ENCODE data around the gene MRPL58. TPM values are rescaled to one million over a fixed set of nuclear protein-coding genes. Genes with fewer than 3 reads are reported as not detected.

The MRPL58 gene
- total RNA-seq, 1 donor from 2014 or later = 50.6 TPM

DNA sequence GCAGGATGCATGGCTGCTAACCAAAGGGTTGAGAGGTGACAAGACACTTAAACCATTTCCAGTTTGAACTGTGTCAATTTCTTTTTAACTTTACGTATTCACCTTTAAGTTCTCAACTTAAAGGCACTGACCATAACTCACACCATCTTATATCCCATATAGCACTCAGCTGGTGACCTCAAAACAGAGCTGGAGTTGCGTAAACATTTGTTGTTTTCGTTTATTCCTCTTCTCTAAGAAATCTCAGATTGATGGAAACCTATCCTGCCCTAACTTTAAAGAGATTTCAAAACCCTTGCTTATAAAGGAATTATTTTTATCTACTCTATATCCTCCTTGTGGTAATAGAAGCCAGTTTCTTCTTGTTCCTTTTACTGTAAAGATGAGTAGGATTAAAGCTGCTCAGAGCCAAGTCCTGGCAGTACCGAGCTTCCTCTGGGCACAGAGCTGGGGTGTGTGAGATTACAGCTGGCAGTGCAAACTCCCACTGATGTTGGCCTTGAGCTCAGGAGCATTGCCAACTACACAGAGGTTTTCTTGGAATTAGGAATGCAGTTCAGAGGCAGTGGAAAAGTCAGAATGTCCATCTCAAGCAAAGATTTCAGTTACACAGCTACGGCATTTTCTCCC, 35.9 kb downstream of the MRPL58 start:
- peaks cover 27% of the 10 kb centered on the region for H3K36me3 ChIP-seq
- peaks cover 49% of the 10 kb centered on the region for H3K4me1 ChIP-seq
- H3K27ac ChIP-seq (replicated peaks) = peak overlapping the region; percentile 100
- peak overlapping the region; percentile 99 for H3K4me3 ChIP-seq
- TF ChIP-seq, protein P1, sequence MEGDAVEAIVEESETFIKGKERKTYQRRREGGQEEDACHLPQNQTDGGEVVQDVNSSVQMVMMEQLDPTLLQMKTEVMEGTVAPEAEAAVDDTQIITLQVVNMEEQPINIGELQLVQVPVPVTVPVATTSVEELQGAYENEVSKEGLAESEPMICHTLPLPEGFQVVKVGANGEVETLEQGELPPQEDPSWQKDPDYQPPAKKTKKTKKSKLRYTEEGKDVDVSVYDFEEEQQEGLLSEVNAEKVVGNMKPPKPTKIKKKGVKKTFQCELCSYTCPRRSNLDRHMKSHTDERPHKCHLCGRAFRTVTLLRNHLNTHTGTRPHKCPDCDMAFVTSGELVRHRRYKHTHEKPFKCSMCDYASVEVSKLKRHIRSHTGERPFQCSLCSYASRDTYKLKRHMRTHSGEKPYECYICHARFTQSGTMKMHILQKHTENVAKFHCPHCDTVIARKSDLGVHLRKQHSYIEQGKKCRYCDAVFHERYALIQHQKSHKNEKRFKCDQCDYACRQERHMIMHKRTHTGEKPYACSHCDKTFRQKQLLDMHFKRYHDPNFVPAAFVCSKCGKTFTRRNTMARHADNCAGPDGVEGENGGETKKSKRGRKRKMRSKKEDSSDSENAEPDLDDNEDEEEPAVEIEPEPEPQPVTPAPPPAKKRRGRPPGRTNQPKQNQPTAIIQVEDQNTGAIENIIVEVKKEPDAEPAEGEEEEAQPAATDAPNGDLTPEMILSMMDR (IDR thresholded peaks at IDR 0.05; ENCODE audit: borderline replicate concordance) = no peak
- no peak for DNase-seq
- no peaks in the 10 kb centered on the region for H3K27me3 ChIP-seq (ENCODE audit: low read depth)
- H3K9me3 ChIP-seq (replicated peaks) = no peaks in the 10 kb centered on the region
- intact Hi-C loops (cut with micrococcal nuclease) = no loop called here

DNA sequence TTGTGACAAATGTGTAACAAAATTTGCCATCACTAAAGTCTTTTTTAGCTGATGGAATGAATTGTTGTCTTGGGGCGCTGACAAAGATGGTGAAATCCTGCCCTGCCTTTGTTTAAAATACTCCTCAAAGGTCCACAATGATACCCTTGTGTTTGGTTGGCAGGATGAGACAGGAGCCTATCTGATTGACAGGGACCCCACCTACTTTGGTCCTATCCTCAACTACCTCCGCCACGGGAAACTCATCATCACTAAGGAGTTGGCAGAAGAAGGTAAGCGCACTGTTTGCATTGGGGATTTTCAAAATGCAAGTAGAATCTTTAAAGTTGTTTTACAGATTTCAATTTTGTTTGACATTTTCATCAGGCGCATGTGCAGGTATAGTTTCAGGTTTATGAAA, 36.6 kb downstream of the MRPL58 start:
- TF ChIP-seq, protein P1 (IDR thresholded peaks at IDR 0.05; ENCODE audit: borderline replicate concordance) = no peak
- peak overlapping the region; percentile 99 for H3K4me3 ChIP-seq
- DNase-seq = no peak
- no peaks in the 10 kb centered on the region for H3K9me3 ChIP-seq (replicated peaks)
- H3K36me3 ChIP-seq = peaks cover 34% of the 10 kb centered on the region
- intact Hi-C loops (cut with micrococcal nuclease) = no loop called here
- H3K27ac ChIP-seq (replicated peaks) = peak overlapping the region; percentile 100
- H3K4me1 ChIP-seq = peaks cover 48% of the 10 kb centered on the region
- H3K27me3 ChIP-seq (ENCODE audit: low read depth) = no peaks in the 10 kb centered on the region

DNA sequence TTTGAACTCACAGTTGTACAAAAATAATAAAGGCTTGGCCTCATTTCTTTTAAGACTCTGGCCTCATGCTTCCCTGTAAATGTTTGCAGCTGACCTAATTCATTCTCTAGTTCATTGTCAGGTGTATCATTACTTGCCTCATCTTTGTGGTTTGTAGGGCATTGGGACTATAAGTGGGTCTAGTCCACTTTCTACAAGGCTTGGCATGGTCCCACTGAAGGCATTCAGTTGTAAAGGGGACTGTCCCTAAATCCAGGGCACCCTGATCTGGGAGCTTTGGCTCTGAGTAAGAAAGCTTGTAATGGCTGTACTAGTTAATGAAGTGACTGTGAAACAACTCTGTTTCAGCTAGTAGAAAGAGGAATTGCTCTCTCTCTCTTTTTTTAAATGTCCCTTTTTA, 37.2 kb downstream of the MRPL58 start:
- H3K27me3 ChIP-seq (ENCODE audit: low read depth) = no peaks in the 10 kb centered on the region
- no peak overlapping the region for H3K27ac ChIP-seq (replicated peaks)
- no peak for DNase-seq
- TF ChIP-seq, protein P1 (IDR thresholded peaks at IDR 0.05; ENCODE audit: borderline replicate concordance) = no peak
- peaks cover 40% of the 10 kb centered on the region for H3K36me3 ChIP-seq
- H3K4me3 ChIP-seq = no peak overlapping the region
- no peaks in the 10 kb centered on the region for H3K9me3 ChIP-seq (replicated peaks)
- intact Hi-C loops (cut with micrococcal nuclease) = no loop called here
- H3K4me1 ChIP-seq = peaks cover 44% of the 10 kb centered on the region

DNA sequence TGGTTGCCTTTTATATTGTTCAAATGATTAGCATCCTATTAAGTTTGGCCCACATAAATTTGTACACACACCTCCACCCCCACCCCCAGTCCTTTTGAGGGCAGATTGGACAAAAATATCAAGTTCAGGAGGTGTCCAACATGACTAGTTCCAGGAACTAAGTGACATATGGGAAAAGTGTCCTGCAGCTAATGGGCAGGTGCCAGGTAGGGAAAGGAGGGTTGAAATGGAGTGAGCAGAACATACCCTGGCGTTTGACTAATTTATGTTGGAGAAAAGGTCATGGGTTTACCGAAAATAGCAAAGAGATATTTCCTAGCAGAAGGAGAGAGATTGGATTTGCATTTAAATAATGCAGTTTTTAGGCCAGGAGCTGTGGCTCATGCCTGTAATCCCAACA, 39.5 kb downstream of the MRPL58 start:
- H3K4me1 ChIP-seq = peaks cover 26% of the 10 kb centered on the region
- H3K9me3 ChIP-seq (replicated peaks) = no peaks in the 10 kb centered on the region
- TF ChIP-seq, protein P1 (IDR thresholded peaks at IDR 0.05; ENCODE audit: borderline replicate concordance) = no peak
- DNase-seq = no peak
- no peak overlapping the region for H3K27ac ChIP-seq (replicated peaks)
- no peak overlapping the region for H3K4me3 ChIP-seq
- no peaks in the 10 kb centered on the region for H3K27me3 ChIP-seq (ENCODE audit: low read depth)
- peaks cover 61% of the 10 kb centered on the region for H3K36me3 ChIP-seq
- intact Hi-C loops (cut with micrococcal nuclease) = no loop called here

DNA sequence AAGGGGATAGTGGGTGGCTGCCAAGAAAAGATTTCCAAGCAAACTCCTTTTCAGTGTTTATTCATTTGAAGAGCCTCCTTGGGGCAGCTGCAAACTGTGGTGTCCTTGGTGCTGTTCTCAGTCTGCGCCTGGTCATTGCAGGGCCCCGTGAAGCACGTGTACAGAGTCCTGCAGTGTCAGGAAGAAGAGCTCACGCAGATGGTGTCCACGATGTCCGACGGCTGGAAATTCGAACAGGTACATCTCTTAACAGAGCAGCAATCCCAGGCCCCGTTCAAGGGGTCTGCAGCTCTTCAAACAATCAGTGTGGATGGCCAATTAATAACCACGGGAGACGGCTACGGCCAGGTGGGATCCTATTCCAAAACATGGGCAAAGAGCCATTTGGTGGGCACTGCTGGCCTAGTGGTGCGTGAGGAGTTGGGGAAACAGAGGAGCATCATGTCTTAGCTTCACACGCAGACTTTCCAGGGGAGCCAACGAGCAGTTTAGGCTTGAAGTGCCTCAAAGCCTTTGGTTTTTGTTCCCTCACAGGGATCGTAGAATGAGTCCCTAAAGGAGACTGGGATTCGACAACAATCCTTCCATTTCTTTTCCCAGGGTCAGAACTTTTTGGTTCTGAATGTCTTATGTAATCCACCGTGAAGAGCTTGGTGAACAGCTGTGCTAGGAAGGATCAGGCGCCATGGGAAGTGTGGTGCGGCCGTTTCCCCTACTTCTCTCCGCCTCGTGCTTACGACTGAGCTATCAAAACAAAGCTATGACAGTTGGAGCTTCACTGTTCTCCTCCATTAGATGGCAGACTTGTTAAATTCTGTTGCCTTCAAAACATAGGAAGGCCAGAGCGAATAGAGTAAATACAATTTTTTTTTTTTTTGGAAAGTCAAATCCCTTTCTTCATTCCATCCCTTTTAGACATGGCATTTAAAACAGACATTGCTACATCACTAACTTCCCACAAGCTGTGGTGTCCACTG, 47.2 kb downstream of the MRPL58 start:
- Histone ChIP-seq H3K27ac (replicated peaks) (peak overlapping the region; percentile 73), H3K9me3 (replicated peaks) (no peaks in the 10 kb centered on the region), H3K4me1 (peaks cover 14% of the 10 kb centered on the region), H3K27me3 (ENCODE audit: low read depth) (no peaks in the 10 kb centered on the region), H3K36me3 (peaks cover 64% of the 10 kb centered on the region), H3K4me3 (no peak overlapping the region)
- intact Hi-C loops (cut with micrococcal nuclease) = no loop called here
- peak; percentile 36 for DNase-seq
- TF ChIP-seq, protein P1 (IDR thresholded peaks at IDR 0.05; ENCODE audit: borderline replicate concordance) = peak; percentile 62

All from left ventricle myocardium inferior (tissue), 1 donor.